HFF-Myc (cell line): ENCODE results near the gene SNX25.
"Not testable (repeated sequence)": the region's sequence is repeated elsewhere in the genome, so short reads cannot be mapped to it uniquely, and the experiment has no call there.

Experiments
- DNase-seq: peaks from one replicate; pipeline ENCODE4 v3.0.0-alpha.2; 2011; ENCODE audit warnings: low read depth; ENCODE audit errors: extremely low read depth
- H3K4me3 ChIP-seq: replicated peaks from 2 replicates; pipeline ENCODE4 v1.5.1; 2011; ENCODE audit warnings: low read depth, mild to moderate bottlenecking, control low read depth, low read length
- CTCF ChIP-seq: IDR thresholded peaks from 2 replicates; pipeline ENCODE4 v1.5.1; 2012; ENCODE audit warnings: mild to moderate bottlenecking, low read depth, low read length, control low read depth; ENCODE audit errors: missing control alignments

SNX25 gene

GRCh38 chr4:185249105-185249504 is 39.7 kb downstream of the SNX25 start:
- no peak for TF ChIP-seq CTCF
- DNase-seq: no peak
- no peak overlapping the region for H3K4me3 ChIP-seq

GRCh38 chr4:185254434-185254833 is 45.0 kb downstream of the SNX25 start:
- DNase-seq: no peak
- H3K4me3 ChIP-seq: no peak overlapping the region
- no peak for TF ChIP-seq CTCF

GRCh38 chr4:185255868-185256267 is 46.5 kb downstream of the SNX25 start:
- TF ChIP-seq CTCF: no peak
- no peak for DNase-seq
- H3K4me3 ChIP-seq: no peak overlapping the region

GRCh38 chr4:185256446-185256845 is 47.0 kb downstream of the SNX25 start:
- no peak overlapping the region for H3K4me3 ChIP-seq
- TF ChIP-seq CTCF: no peak
- DNase-seq: no peak

GRCh38 chr4:185257086-185257485 is 47.7 kb downstream of the SNX25 start:
- no peak for TF ChIP-seq CTCF
- no peak for DNase-seq

GRCh38 chr4:185257694-185258093 is 48.3 kb downstream of the SNX25 start:
- no peak for DNase-seq
- H3K4me3 ChIP-seq: no peak overlapping the region
- TF ChIP-seq CTCF: no peak

More at GRCh38 chr4:185257086-185257485, 47.7 kb downstream of the SNX25 start:
- no peak overlapping the region for H3K4me3 ChIP-seq

- peak; percentile 59 for DNase-seq
- not testable (repeated sequence) for H3K4me3 ChIP-seq
Measured at GRCh38 chr4:185258741-185259140, 49.3 kb downstream of the SNX25 start.

- no peak for TF ChIP-seq CTCF
- no peak overlapping the region for H3K4me3 ChIP-seq
- DNase-seq: no peak
Measured at GRCh38 chr4:185259719-185260118, 50.3 kb downstream of the SNX25 start.
